Neural progenitor cell (in vitro differentiated cells): ENCODE measurements around the gene ATAT1.

Source experiments
- EZH2 ChIP-seq: fragments of 200-600 bp; sonication (generic); IDR thresholded peaks from 2 replicates; pipeline ENCODE4 v1.6.1; 2017; ENCODE audit warnings: antibody characterized with exemption, mild to moderate bottlenecking, moderate library complexity
- EZH2phosphoT487 ChIP-seq: fragments of 200-600 bp; sonication (generic); IDR thresholded peaks from 2 replicates; pipeline ENCODE4 v1.6.1; 2017; ENCODE audit warnings: antibody characterized with exemption
- TF ChIP-seq, protein P1 (sequence below): fragments of 200-600 bp; sonication (generic); IDR thresholded peaks from 2 replicates; pipeline ENCODE4 v1.5.1; 2017; ENCODE audit warnings: antibody characterized with exemption, mild to moderate bottlenecking

DNA sequence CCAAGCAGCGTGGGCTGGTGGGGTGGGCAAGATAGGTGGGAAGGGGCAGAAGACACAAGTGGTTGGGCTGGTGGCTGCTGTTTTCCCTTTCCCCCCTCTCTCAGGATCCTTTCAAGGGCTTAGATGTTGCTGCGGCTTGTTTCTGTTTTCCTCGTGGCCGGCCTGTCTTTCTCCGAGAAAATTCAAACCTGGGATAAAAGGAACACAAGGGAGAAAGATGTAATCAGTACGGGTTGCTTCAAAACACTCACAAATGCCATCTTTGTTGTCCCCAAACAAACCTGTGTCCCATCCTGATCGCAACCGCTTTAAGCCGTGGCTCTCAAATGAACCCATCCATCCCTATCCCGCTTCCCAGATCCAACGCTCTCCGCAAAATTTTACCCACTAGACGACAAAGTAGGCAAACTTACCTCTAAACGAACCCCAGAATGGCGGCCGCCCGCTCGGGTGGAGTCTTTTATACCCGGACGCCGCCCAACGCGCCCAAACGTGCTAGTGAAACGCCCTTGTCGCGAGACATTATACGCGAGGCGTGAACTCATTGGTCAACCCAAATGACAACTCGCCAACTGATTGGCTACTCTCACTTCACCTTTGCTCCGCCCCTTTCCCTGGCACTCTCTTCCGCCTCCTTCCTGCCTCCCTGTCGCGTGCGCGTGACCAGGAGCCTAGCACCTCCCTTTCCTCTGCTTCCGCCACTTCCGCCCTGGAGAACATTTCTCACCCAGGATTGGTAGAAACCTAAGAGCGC is 9.7 kb upstream of the ATAT1 start, which contains the start of gene PPP1R10:
- TF ChIP-seq, protein P1, sequence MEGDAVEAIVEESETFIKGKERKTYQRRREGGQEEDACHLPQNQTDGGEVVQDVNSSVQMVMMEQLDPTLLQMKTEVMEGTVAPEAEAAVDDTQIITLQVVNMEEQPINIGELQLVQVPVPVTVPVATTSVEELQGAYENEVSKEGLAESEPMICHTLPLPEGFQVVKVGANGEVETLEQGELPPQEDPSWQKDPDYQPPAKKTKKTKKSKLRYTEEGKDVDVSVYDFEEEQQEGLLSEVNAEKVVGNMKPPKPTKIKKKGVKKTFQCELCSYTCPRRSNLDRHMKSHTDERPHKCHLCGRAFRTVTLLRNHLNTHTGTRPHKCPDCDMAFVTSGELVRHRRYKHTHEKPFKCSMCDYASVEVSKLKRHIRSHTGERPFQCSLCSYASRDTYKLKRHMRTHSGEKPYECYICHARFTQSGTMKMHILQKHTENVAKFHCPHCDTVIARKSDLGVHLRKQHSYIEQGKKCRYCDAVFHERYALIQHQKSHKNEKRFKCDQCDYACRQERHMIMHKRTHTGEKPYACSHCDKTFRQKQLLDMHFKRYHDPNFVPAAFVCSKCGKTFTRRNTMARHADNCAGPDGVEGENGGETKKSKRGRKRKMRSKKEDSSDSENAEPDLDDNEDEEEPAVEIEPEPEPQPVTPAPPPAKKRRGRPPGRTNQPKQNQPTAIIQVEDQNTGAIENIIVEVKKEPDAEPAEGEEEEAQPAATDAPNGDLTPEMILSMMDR: no peak
- TF ChIP-seq EZH2phosphoT487: no peak
- TF ChIP-seq EZH2: no peak
